H1 (cell line): Measurements from ENCODE around the gene BPIFB6. TPM values are rescaled to one million over a fixed set of nuclear protein-coding genes. Genes with fewer than 3 reads are reported as not detected.

ENCODE experiments used
- CTCF ChIA-PET: fragments of 300-600 bp; sonication (Branson Sonifier 250); formaldehyde crosslinking; loops from one replicate; lab custom pipeline; 2021; ENCODE audit not compliant: partially characterized antibody; lab: Charles Lee
- POLR2A ChIA-PET: fragments of 300-600 bp; sonication (Branson Sonifier 250); formaldehyde crosslinking; loops from one replicate; lab custom pipeline; 2021; ENCODE audit warnings: inconsistent platforms; ENCODE audit not compliant: partially characterized antibody; lab: Charles Lee
- DNase-seq, 2 experiments: peaks; one replicate each; pipeline versions ENCODE4 v3.0.0 to v3.0.0-alpha.2; 2010 to 2022; ENCODE audit warnings: low spot score in 2 of 2, low read depth in 1 of 2, mixed read lengths in 1 of 2
- FAIRE-seq: peaks from 2 replicates; lab custom pipeline; 2011; peaks lifted over from hg19 to GRCh38; lab: Jason Lieb, UNC
- H2AFZ ChIP-seq: 2 replicates; pipeline ENCODE4 v1.8.1; 2012; ENCODE audit warnings: low read length, inconsistent platforms
- H2AK5ac ChIP-seq: 2 replicates; pipeline ENCODE4 v1.6.1; 2013; ENCODE audit warnings: low read depth, low read length
- H2BK120ac ChIP-seq: replicated peaks from 2 replicates; pipeline ENCODE3; 2013; ENCODE audit warnings: low read depth, low read length, inconsistent platforms
- H2BK12ac ChIP-seq: 2 replicates; pipeline ENCODE4 v1.6.1; 2013; ENCODE audit warnings: low read depth, low read length
- H2BK15ac ChIP-seq: 2 replicates; pipeline ENCODE4 v1.6.1; 2013; ENCODE audit warnings: low read length
- H2BK20ac ChIP-seq: 2 replicates; pipeline ENCODE4 v1.6.1; 2013; ENCODE audit warnings: low read length
- H2BK5ac ChIP-seq: 2 replicates; pipeline ENCODE4 v1.6.1; 2013; ENCODE audit warnings: low read depth, low read length
- H3K14ac ChIP-seq: 2 replicates; pipeline ENCODE4 v1.6.1; 2013; ENCODE audit warnings: inconsistent platforms; ENCODE audit not compliant: insufficient read length
- H3K18ac ChIP-seq: 2 replicates; pipeline ENCODE4 v1.6.1; 2013; ENCODE audit warnings: low read length; ENCODE audit errors: extremely low read depth
- H3K23ac ChIP-seq: 2 replicates; pipeline ENCODE4 v1.6.1; 2013; ENCODE audit warnings: inconsistent platforms; ENCODE audit not compliant: insufficient read length
- H3K23me2 ChIP-seq: 2 replicates; pipeline ENCODE4 v1.6.1; 2013; ENCODE audit warnings: low read depth, low read length
- H3K27ac ChIP-seq: 2 replicates; pipeline ENCODE4 v1.6.1; 2011; ENCODE audit warnings: low read depth, low read length, inconsistent platforms
- H3K27me3 ChIP-seq, 4 experiments: replicated peaks in 1 of 4; 1 replicate in 1 of 4; 2 replicates in 3 of 4; pipeline versions ENCODE4 v1.6.1 to v1.8.1; 2011 to 2013; ENCODE audit warnings: low read length in 3 of 4, mild to moderate bottlenecking in 3 of 4, inconsistent platforms in 2 of 4, mixed read lengths in 2 of 4, moderate library complexity in 1 of 4; ENCODE audit not compliant: control insufficient read depth in 3 of 4, insufficient read depth in 3 of 4; ENCODE audit errors: extremely low read depth in 1 of 4
- H3K36me3 ChIP-seq, 4 experiments: 2 replicates each; pipeline versions ENCODE4 v1.6.1 to v1.8.1; 2011 to 2013; ENCODE audit warnings: mild to moderate bottlenecking in 4 of 4, low read length in 3 of 4, moderate library complexity in 2 of 4, control low read depth in 1 of 4, inconsistent platforms in 1 of 4; ENCODE audit not compliant: insufficient read depth in 4 of 4, control insufficient read depth in 2 of 4
- H3K4ac ChIP-seq: replicated peaks from 2 replicates; pipeline ENCODE3; 2013; ENCODE audit warnings: low read length, low read depth, mixed read lengths, inconsistent platforms; ENCODE audit not compliant: insufficient read length
- H3K4me1 ChIP-seq, 4 experiments: replicated peaks in 1 of 4; 1 replicate in 1 of 4; 2 replicates in 3 of 4; pipeline versions ENCODE4 v1.6.1 to v1.8.1; 2011 to 2013; ENCODE audit warnings: low read length in 3 of 4, inconsistent platforms in 2 of 4, mixed read lengths in 1 of 4; ENCODE audit not compliant: insufficient read depth in 4 of 4, control insufficient read depth in 3 of 4
- H3K4me2 ChIP-seq, 2 experiments: 2 replicates each; pipeline versions ENCODE4 v1.6.1 to v1.8.1; 2011 to 2013; ENCODE audit warnings: low read depth in 2 of 2, low read length in 2 of 2, control low read depth in 1 of 2, inconsistent platforms in 1 of 2, mild to moderate bottlenecking in 1 of 2; ENCODE audit not compliant: insufficient read depth in 1 of 2
- H3K4me3 ChIP-seq, 4 experiments: fragments of 200-600, 300-600 bp in 1 of 4; sonication (generic), shearing (Covaris generic), sonication (Bioruptor Twin) in 1 of 4; 2 replicates each; pipeline versions ENCODE4 v1.5.1 to v1.8.1; 2011 to 2016; ENCODE audit warnings: low read length in 4 of 4, low read depth in 3 of 4, control low read depth in 2 of 4, inconsistent platforms in 2 of 4, mild to moderate bottlenecking in 2 of 4, mixed read lengths in 1 of 4, moderate library complexity in 1 of 4; ENCODE audit not compliant: insufficient read depth in 2 of 4; ENCODE audit errors: extremely low read depth in 1 of 4
- H3K56ac ChIP-seq: replicated peaks from 2 replicates; pipeline ENCODE3; 2013; ENCODE audit warnings: low read depth, mild to moderate bottlenecking, mixed read lengths, low read length, inconsistent platforms; ENCODE audit not compliant: insufficient read length
- H3K79me1 ChIP-seq: 2 replicates; pipeline ENCODE4 v1.6.1; 2013; ENCODE audit warnings: low read depth, low read length, control low read depth
- H3K79me2 ChIP-seq, 2 experiments: 2 replicates each; pipeline versions ENCODE4 v1.6.1 to v1.8.1; 2012 to 2013; ENCODE audit warnings: low read length in 2 of 2, mild to moderate bottlenecking in 2 of 2, inconsistent platforms in 1 of 2; ENCODE audit not compliant: insufficient read depth in 2 of 2, control insufficient read depth in 1 of 2
- H3K9ac ChIP-seq, 4 experiments: replicated peaks in 1 of 4; 1 replicate in 1 of 4; 2 replicates in 3 of 4; pipeline versions ENCODE4 v1.6.1 to v1.8.1; 2011 to 2013; ENCODE audit warnings: low read depth in 3 of 4, low read length in 3 of 4, control low read depth in 2 of 4, mild to moderate bottlenecking in 2 of 4, moderate library complexity in 2 of 4, inconsistent platforms in 1 of 4; ENCODE audit errors: extremely low read depth in 1 of 4
- H3K9me3 ChIP-seq, 2 experiments: 2 replicates each; pipeline versions ENCODE4 v1.6.1 to v1.8.1; 2012 to 2013; ENCODE audit warnings: mild to moderate bottlenecking in 2 of 2, moderate library complexity in 2 of 2, control low read depth in 1 of 2, inconsistent platforms in 1 of 2, low read depth in 1 of 2, low read length in 1 of 2, mixed read lengths in 1 of 2; ENCODE audit not compliant: insufficient read depth in 2 of 2
- H4K20me1 ChIP-seq, 2 experiments: replicated peaks in 1 of 2; 2 replicates each; pipeline versions ENCODE3 to v1.8.1; 2011 to 2013; ENCODE audit warnings: inconsistent platforms in 2 of 2, low read length in 2 of 2, mild to moderate bottlenecking in 1 of 2; ENCODE audit not compliant: insufficient read depth in 2 of 2, control insufficient read depth in 1 of 2
- H4K5ac ChIP-seq: 2 replicates; pipeline ENCODE4 v1.6.1; 2013; ENCODE audit warnings: low read length, low read depth, mixed read lengths, inconsistent platforms; ENCODE audit not compliant: insufficient read length
- H4K8ac ChIP-seq: 2 replicates; pipeline ENCODE4 v1.8.0; 2013; ENCODE audit warnings: mild to moderate bottlenecking, moderate library complexity, low read length, inconsistent platforms; ENCODE audit not compliant: insufficient read depth; ENCODE audit errors: extremely low read depth
- H4K91ac ChIP-seq: replicated peaks from 2 replicates; pipeline ENCODE3; 2013; ENCODE audit warnings: low read length, mixed read lengths, inconsistent platforms; ENCODE audit not compliant: insufficient read length
- ATF3 ChIP-seq: IDR thresholded peaks from 2 replicates; pipeline ENCODE4 v1.6.1; 2011; ENCODE audit warnings: low read depth, mild to moderate bottlenecking, low read length; ENCODE audit not compliant: insufficient read depth
- BACH1 ChIP-seq: IDR thresholded peaks from 2 replicates; pipeline ENCODE4 v1.6.1; 2012; ENCODE audit warnings: low read length, improper control_type of control experiment
- CTBP2 ChIP-seq: IDR thresholded peaks from 2 replicates; pipeline ENCODE4 v1.7.0; 2011; ENCODE audit warnings: borderline replicate concordance, mild to moderate bottlenecking, moderate library complexity, mixed read lengths, low read length; ENCODE audit not compliant: insufficient read depth, insufficient read length
- GTF2F1 ChIP-seq: IDR thresholded peaks from 2 replicates; pipeline ENCODE4 v1.6.1; 2012; ENCODE audit warnings: low read depth, low read length, improper control_type of control experiment, borderline replicate concordance
- MAFK ChIP-seq: IDR thresholded peaks from 2 replicates; pipeline ENCODE4 v1.6.1; 2012; ENCODE audit warnings: low read depth, mild to moderate bottlenecking, improper control_type of control experiment, low read length
- NANOG ChIP-seq: IDR thresholded peaks from 2 replicates; pipeline ENCODE4 v1.6.1; 2011; ENCODE audit warnings: low read length, low read depth, mild to moderate bottlenecking, inconsistent platforms; ENCODE audit not compliant: insufficient read depth, poor library complexity, severe bottlenecking
- POLR2A ChIP-seq, 2 experiments: IDR thresholded peaks; 1 replicate in 1 of 2; 2 replicates in 1 of 2; pipeline ENCODE4 v1.6.1; 2011; ENCODE audit warnings: low read depth in 2 of 2, low read length in 2 of 2, mild to moderate bottlenecking in 2 of 2; ENCODE audit errors: control extremely low read depth in 1 of 2
- RXRA ChIP-seq: IDR thresholded peaks from 2 replicates; pipeline ENCODE4 v1.6.1; 2011; ENCODE audit warnings: low read depth, mild to moderate bottlenecking, low read length, moderate library complexity; ENCODE audit not compliant: insufficient read depth
- SP1 ChIP-seq: IDR thresholded peaks from 2 replicates; pipeline ENCODE4 v1.6.1; 2011; ENCODE audit warnings: low read depth, low read length
- TAF7 ChIP-seq: optimal IDR thresholded peaks from 2 replicates; pipeline ENCODE3; 2011; ENCODE audit warnings: low read depth, mild to moderate bottlenecking, inconsistent platforms, low read length, moderate library complexity, borderline replicate concordance
- YY1 ChIP-seq: IDR thresholded peaks from 2 replicates; pipeline ENCODE4 v1.6.1; 2011; ENCODE audit warnings: low read depth, mild to moderate bottlenecking, low read length
- WGBS, 2 experiments: shearing (Covaris generic) in 1 of 2; methylation state at CpG; one replicate each; pipeline versions ENCODE4 v1.1.6 to v1.1.7; 2013 to 2015; ENCODE audit warnings: low lambda C conversion rate in 2 of 2, mixed read lengths in 2 of 2, inconsistent platforms in 1 of 2, low coverage in 1 of 2, missing lambda C conversion rate in 1 of 2; ENCODE audit not compliant: insufficient replicate concordance in 2 of 2, insufficient coverage in 1 of 2, insufficient read length in 1 of 2; ENCODE audit errors: extremely low coverage in 1 of 2, missing lambda C conversion rate in 1 of 2; 5-methylcytosine and 5-hydroxymethylcytosine counted together
- polyA plus RNA-seq, 7 experiments: library from polyadenylated mRNA; depleted of rRNA in 3 of 7; stranded (reverse) in 5 of 7; unstranded in 2 of 7; fragments of >200 nt in 5 of 7; fragments of 200-250 nt in 2 of 7; gene quantifications; 1 replicate in 5 of 7; 2 replicates in 1 of 7; 4 replicates in 1 of 7; pipeline versions ENCODE4 v1.2.1 to v1.2.3, GENCODE V29; 2011 to 2013; ENCODE audit warnings: missing spikeins in 2 of 7, mixed read lengths in 2 of 7
- total RNA-seq: library from RNA; stranded (reverse); fragmentation: NEBNext Ultra II Directional; extraction: Animal tissue kit (Norgen Biotek cat#: 25700); gene quantifications from 2 replicates; pipeline ENCODE4 v1.2.1, GENCODE V29; 2021

Gene BPIFB6
- total and polyA plus RNA-seq, 2 of the 8 experiments (the other 6 are each of a cell fraction or from before 2014, with no cell fraction given) = not detected

DNA sequence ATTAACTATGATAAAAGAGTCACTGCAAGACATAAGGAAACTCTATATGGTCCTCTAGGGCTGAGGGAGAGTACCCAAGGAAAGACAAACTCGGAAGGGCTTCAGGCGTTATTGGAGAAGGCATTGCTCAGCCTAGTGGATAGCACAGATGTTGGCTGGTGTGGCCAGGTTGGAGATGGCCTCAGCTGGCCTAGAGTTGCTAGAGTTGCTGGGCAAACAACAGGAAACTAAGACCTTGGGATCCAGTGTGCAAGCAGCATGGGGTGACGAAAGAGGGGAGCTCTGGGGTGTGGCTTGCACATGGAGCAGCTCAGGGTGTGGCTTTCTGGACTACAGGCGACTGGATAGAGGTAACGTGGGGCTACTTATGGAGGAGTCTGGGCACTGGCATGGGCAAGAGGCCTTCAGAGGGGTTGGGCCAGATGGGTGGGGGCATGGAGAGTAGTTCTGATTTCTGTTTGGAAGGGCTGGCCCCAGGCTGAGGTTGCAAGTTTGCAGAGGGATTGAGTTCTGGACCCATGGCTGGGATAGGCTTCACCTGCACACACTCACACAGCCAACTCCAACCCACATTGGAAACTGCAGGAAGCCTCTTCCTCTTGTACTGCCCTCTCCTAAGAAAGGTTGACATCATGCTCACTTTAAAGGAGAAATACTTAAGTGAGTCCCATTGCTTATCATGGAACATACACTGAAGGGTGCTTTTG lies 5.2 kb upstream of the BPIFB6 start:
- H2BK5ac ChIP-seq = no peak overlapping the region
- TF ChIP-seq YY1 (no peak), POLR2A (IDR thresholded peaks at IDR 0.05; ENCODE audit: control extremely low read depth in 1 of 2, low read depth in 2 of 2, low read length in 2 of 2) (no peak), CTBP2 (no peak), MAFK (no peak), NANOG (no peak), BACH1 (no peak), GTF2F1 (no peak), SP1 (no peak), ATF3 (no peak), RXRA (no peak), TAF7 (no peak)

More for the DNA sequence above, 5.2 kb upstream of the BPIFB6 start:
- Histone ChIP-seq H2BK20ac (no peak overlapping the region), H3K4me3 (no peak overlapping the region), H3K4ac (no peak overlapping the region), H3K27me3 (no peaks in the 10 kb centered on the region), H4K8ac (no peak overlapping the region), H3K18ac (no peak overlapping the region), H2BK12ac (no peak overlapping the region), H3K23me2 (peaks cover 8% of the 10 kb centered on the region; the same call in 1 of the 2 replicates), H3K79me1 (no peaks in the 10 kb centered on the region), H2AK5ac (no peak overlapping the region), H3K79me2 (no peaks in the 10 kb centered on the region), H4K5ac (no peak overlapping the region), H2BK120ac (no peak overlapping the region), H3K27ac (no peak overlapping the region), H4K20me1 (peaks cover 0 to 5% of the 10 kb centered on the region in 2 experiments), H3K4me1 (no peaks in the 10 kb centered on the region), H3K14ac (no peak overlapping the region), H2BK15ac (no peak overlapping the region), H4K91ac (no peak overlapping the region), H3K4me2 (no peak overlapping the region), H3K9me3 (no peaks in the 10 kb centered on the region), H3K9ac (no peak overlapping the region), H2AFZ (no peak overlapping the region), H3K36me3 (no peaks in the 10 kb centered on the region), H3K23ac (no peak overlapping the region), H3K56ac (no peak overlapping the region)
- DNase-seq (no peak), FAIRE-seq (no peak)
- POLR2A ChIA-PET = no interaction called here
- CTCF ChIA-PET = interaction anchor here (0.6 to 1.4 kb wide), 4 partner anchors 22 to 1216 kb away, joined by 3 to 5 read pairs (median 3); partner anchors contain the start of gene SUN5
- 79% methylated on average over 5 of the region's 5 CpGs; no CpG with 5 or more reads in 1 of the 2 experiments for WGBS, 2 experiments
